HEK293 (cell line): ENCODE data around the gene SLC9A5.

Experiments used
- TF ChIP-seq, protein P1 (sequence below): fragments of 450-650 bp; formaldehyde crosslinking; IDR thresholded peaks from 2 replicates; pipeline ENCODE4 v1.5.1; 2016; ENCODE audit warnings: missing biosample characterization, missing genetic modification characterization
- TF ChIP-seq, protein P2 (sequence below): fragments of 450-650 bp; formaldehyde crosslinking; IDR thresholded peaks from 2 replicates; pipeline ENCODE4 v1.5.1; 2016; ENCODE audit warnings: missing biosample characterization, missing genetic modification characterization

DNA sequence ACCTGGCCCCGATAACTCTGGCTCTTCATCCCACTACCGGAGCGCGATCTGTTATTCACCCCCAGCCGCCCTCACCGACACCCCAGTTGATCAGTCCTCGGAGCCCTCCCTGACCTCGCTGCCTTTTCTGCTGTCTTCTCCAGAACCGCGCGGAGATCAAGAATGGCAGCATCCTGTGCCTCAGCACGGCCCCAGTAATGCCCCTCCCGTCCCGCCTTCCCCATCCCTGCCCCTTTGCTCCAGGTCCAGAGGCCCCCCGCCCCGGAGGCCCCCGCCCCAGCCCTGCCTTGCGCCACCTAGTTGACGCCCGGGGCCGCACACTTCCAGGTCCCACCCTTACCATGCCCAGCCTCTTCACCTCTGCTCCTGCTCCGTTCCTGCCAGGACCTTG is 49.0 kb upstream of the SLC9A5 start:
- TF ChIP-seq, protein P1, sequence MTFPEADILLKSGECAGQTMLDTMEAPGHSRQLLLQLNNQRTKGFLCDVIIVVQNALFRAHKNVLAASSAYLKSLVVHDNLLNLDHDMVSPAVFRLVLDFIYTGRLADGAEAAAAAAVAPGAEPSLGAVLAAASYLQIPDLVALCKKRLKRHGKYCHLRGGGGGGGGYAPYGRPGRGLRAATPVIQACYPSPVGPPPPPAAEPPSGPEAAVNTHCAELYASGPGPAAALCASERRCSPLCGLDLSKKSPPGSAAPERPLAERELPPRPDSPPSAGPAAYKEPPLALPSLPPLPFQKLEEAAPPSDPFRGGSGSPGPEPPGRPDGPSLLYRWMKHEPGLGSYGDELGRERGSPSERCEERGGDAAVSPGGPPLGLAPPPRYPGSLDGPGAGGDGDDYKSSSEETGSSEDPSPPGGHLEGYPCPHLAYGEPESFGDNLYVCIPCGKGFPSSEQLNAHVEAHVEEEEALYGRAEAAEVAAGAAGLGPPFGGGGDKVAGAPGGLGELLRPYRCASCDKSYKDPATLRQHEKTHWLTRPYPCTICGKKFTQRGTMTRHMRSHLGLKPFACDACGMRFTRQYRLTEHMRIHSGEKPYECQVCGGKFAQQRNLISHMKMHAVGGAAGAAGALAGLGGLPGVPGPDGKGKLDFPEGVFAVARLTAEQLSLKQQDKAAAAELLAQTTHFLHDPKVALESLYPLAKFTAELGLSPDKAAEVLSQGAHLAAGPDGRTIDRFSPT (tag by site-specific recombination), result no peak
- TF ChIP-seq, protein P2, sequence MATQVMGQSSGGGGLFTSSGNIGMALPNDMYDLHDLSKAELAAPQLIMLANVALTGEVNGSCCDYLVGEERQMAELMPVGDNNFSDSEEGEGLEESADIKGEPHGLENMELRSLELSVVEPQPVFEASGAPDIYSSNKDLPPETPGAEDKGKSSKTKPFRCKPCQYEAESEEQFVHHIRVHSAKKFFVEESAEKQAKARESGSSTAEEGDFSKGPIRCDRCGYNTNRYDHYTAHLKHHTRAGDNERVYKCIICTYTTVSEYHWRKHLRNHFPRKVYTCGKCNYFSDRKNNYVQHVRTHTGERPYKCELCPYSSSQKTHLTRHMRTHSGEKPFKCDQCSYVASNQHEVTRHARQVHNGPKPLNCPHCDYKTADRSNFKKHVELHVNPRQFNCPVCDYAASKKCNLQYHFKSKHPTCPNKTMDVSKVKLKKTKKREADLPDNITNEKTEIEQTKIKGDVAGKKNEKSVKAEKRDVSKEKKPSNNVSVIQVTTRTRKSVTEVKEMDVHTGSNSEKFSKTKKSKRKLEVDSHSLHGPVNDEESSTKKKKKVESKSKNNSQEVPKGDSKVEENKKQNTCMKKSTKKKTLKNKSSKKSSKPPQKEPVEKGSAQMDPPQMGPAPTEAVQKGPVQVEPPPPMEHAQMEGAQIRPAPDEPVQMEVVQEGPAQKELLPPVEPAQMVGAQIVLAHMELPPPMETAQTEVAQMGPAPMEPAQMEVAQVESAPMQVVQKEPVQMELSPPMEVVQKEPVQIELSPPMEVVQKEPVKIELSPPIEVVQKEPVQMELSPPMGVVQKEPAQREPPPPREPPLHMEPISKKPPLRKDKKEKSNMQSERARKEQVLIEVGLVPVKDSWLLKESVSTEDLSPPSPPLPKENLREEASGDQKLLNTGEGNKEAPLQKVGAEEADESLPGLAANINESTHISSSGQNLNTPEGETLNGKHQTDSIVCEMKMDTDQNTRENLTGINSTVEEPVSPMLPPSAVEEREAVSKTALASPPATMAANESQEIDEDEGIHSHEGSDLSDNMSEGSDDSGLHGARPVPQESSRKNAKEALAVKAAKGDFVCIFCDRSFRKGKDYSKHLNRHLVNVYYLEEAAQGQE, result no peak
